Stimulated activated CD8-positive, alpha-beta memory T cell treated with anti-CD3 and anti-CD28 coated beads, Interleukin-4, amount 100 ng/mL, for 24 hours (primary cell): ENCODE measurements around the gene MVB12B.

Experiments
- DNase-seq: peaks from one replicate; pipeline ENCODE4 v3.0.0-alpha.2; 2020; ENCODE audit warnings: low read depth

Gene MVB12B

GRCh38 chr9:126303488-126303887 is 23.1 kb upstream of the MVB12B start:
- DNase-seq: no peak

GRCh38 chr9:126304207-126304970 is 22.2 kb upstream of the MVB12B start:
- DNase-seq: no peak

GRCh38 chr9:126304971-126305320 is 21.7 kb upstream of the MVB12B start:
- no peak for DNase-seq

- no peak for DNase-seq
Observed at GRCh38 chr9:126306071-126306647, 20.5 kb upstream of the MVB12B start.

- DNase-seq: no peak
Observed at GRCh38 chr9:126307322-126308061, 19.1 kb upstream of the MVB12B start.

- no peak for DNase-seq
Observed at GRCh38 chr9:126309427-126310189, 17.0 kb upstream of the MVB12B start.

- DNase-seq: no peak
Observed at GRCh38 chr9:126312584-126313551, 13.8 kb upstream of the MVB12B start.

- no peak for DNase-seq
Observed at GRCh38 chr9:126316085-126316655, 10.5 kb upstream of the MVB12B start.

GRCh38 chr9:126317513-126317912 is 9.1 kb upstream of the MVB12B start:
- DNase-seq: peak; percentile 23

GRCh38 chr9:126318858-126319257 is 7.8 kb upstream of the MVB12B start:
- no peak for DNase-seq

- DNase-seq: no peak
Observed at GRCh38 chr9:126319671-126320070, 7.0 kb upstream of the MVB12B start.

- no peak for DNase-seq
Observed at GRCh38 chr9:126320158-126320922, 6.3 kb upstream of the MVB12B start.

GRCh38 chr9:126321742-126322141 is 4.9 kb upstream of the MVB12B start:
- no peak for DNase-seq

GRCh38 chr9:126325821-126326220 is 808 bp upstream of the MVB12B start:
- DNase-seq: no peak

- peak; percentile 2 for DNase-seq
Observed at GRCh38 chr9:126327006-126327713, 531 bp downstream of the MVB12B start.

- DNase-seq: no peak
Observed at GRCh38 chr9:126327714-126328185, 1.1 kb downstream of the MVB12B start.

GRCh38 chr9:126328407-126328806 is 1.8 kb downstream of the MVB12B start:
- DNase-seq: no peak

GRCh38 chr9:126329476-126330275 is 3.0 kb downstream of the MVB12B start:
- DNase-seq: no peak

- no peak for DNase-seq
Observed at GRCh38 chr9:126330536-126330935, 3.9 kb downstream of the MVB12B start.
